ENCODE results near the gene CHD6.

GRCh38 chr20:41413169-41413568, 205.0 kb downstream of the CHD6 start:
- no peak for TF ChIP-seq POLR2A (IDR thresholded peaks at IDR 0.05)
- no peak for TF ChIP-seq POLR2AphosphoS5 (IDR thresholded peaks at IDR 0.05)

All from prostate gland (tissue), 1 donor.